GM12892 (cell line): ENCODE results near the gene GREB1.

Experiments
- POLR2AphosphoS5 ChIP-seq: IDR thresholded peaks from 2 replicates; pipeline ENCODE4 v1.6.1; 2011; ENCODE audit warnings: low read depth, low read length, control low read depth
- TAF1 ChIP-seq: IDR thresholded peaks from 2 replicates; pipeline ENCODE4 v1.6.1; 2011; ENCODE audit warnings: low read depth, mild to moderate bottlenecking, control low read depth, low read length, borderline replicate concordance

GRCh38 chr2:11546072-11546471 is 12.2 kb downstream of the GREB1 start:
- TF ChIP-seq POLR2AphosphoS5 (no peak), TAF1 (no peak)
